Caco-2 (cell line): ENCODE results near the gene IL2RA. TPM values are rescaled to one million over a fixed set of nuclear protein-coding genes. Genes with fewer than 3 reads are reported as not detected.

Experiments used
- BruUV-seq: library from RNA; stranded (reverse); fragments of 400-500 nt; replicated peaks from 2 replicates; lab custom pipeline; 2021; lab: Mats Ljungman, UMichigan
- CTCF ChIA-PET: fragments of 300-600 bp; sonication (Branson Sonifier 250); formaldehyde crosslinking; loops from one replicate; lab custom pipeline; 2022; ENCODE audit warnings: antibody characterized with exemption; lab: Charles Lee
- POLR2A ChIA-PET: fragments of 300-600 bp; sonication (Branson Sonifier 250); formaldehyde crosslinking; loops from one replicate; lab custom pipeline; 2022; ENCODE audit warnings: antibody characterized with exemption; lab: Charles Lee
- DNase-seq, 2 experiments: peaks; one replicate each; pipeline versions ENCODE4 v3.0.0 to v3.0.0-alpha.2; 2020 to 2022
- H3K27me3 ChIP-seq: replicated peaks from 2 replicates; pipeline ENCODE4 v1.6.0; 2011; ENCODE audit warnings: low read length; ENCODE audit not compliant: control insufficient read depth, insufficient read depth
- H3K36me3 ChIP-seq: 2 replicates; pipeline ENCODE4 v1.5.1; 2011; ENCODE audit warnings: low read length; ENCODE audit not compliant: control insufficient read depth, insufficient read depth
- H3K4me1 ChIP-seq: fragments of 250-450 bp; sonication (Bioruptor Pico); 2 replicates; pipeline ENCODE4 v1.5.1; 2020; ENCODE audit warnings: mild to moderate bottlenecking
- H3K4me3 ChIP-seq: 2 replicates; pipeline ENCODE4 v1.5.1; 2011; ENCODE audit warnings: low read depth, mild to moderate bottlenecking, control low read depth, low read length
- H3K9me3 ChIP-seq: fragments of 250-450 bp; sonication (Bioruptor Pico); 2 replicates; pipeline ENCODE4 v1.5.1; 2020; ENCODE audit warnings: mild to moderate bottlenecking, moderate library complexity
- H3K27ac Mint-ChIP-seq: one replicate; pipeline ENCODE4 v1.8.0; 2022; ENCODE audit warnings: mixed read lengths; ENCODE audit not compliant: unreplicated experiment
- H3K27me3 Mint-ChIP-seq: one replicate; pipeline ENCODE4 v1.8.0; 2022; ENCODE audit warnings: mixed read lengths; ENCODE audit not compliant: insufficient read depth, unreplicated experiment
- H3K36me3 Mint-ChIP-seq: one replicate; pipeline ENCODE4 v1.8.0; 2022; ENCODE audit warnings: mild to moderate bottlenecking, mixed read lengths; ENCODE audit not compliant: insufficient read depth, unreplicated experiment
- H3K4me1 Mint-ChIP-seq: one replicate; pipeline ENCODE4 v1.8.0; 2022; ENCODE audit warnings: low read depth, mixed read lengths; ENCODE audit not compliant: unreplicated experiment
- H3K4me3 Mint-ChIP-seq: one replicate; pipeline ENCODE4 v1.8.0; 2022; ENCODE audit warnings: mild to moderate bottlenecking, moderate library complexity, mixed read lengths; ENCODE audit not compliant: unreplicated experiment
- H3K9me3 Mint-ChIP-seq: one replicate; pipeline ENCODE4 v1.8.0; 2022; ENCODE audit warnings: mixed read lengths; ENCODE audit not compliant: unreplicated experiment
- intact Hi-C: fragments of 100-400 bp; cut with micrococcal nuclease; formaldehyde crosslinking; loops from one replicate; pipeline ENCODE4 v1.10.0; 2022; ENCODE audit not compliant: unreplicated experiment
- total RNA-seq: library from RNA; stranded (reverse); gene quantifications from 2 replicates; pipeline ENCODE4 v1.2.3, GENCODE V29; 2022
- TF ChIP-seq, protein P1 (sequence below), 2 experiments: fragments of 200-600 bp in 1 of 2; IDR thresholded peaks; 1 replicate in 1 of 2; 2 replicates in 1 of 2; pipeline versions ENCODE4 v1.5.1 to v1.8.0; 2011 to 2022; ENCODE audit warnings: antibody characterized with exemption in 1 of 2, control low read depth in 1 of 2, inconsistent platforms in 1 of 2, low read depth in 1 of 2, low read length in 1 of 2, mild to moderate bottlenecking in 1 of 2, moderate library complexity in 1 of 2; ENCODE audit not compliant: insufficient read depth in 1 of 2, severe bottlenecking in 1 of 2, unreplicated experiment in 1 of 2

The IL2RA gene
- total RNA-seq, 1 experiment from 2014 or later, result not detected

DNA sequence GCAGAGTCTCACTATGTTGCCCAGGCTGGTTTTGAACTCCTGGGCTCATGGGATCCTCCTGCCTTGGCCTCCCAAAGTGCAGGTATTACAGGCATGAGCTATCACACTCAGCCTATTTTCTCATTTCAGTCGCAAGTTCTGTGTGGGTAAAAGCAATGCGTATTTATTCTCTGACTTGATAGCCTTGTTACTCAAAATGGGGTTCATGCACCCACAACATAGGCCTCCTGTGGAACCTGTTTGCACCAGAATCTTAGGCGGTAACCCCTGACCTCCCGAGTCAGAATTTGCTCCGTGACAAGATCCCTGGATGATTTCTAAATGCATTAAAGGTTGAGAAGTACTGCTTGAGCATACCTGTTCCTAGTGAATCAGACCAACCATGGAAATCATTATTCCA lies 7.3 kb downstream of the IL2RA start:
- Histone ChIP-seq H3K9me3 (no peaks in the 10 kb centered on the region), H3K36me3 (no peaks in the 10 kb centered on the region), H3K4me1 (no peaks in the 10 kb centered on the region), H3K27me3 (0 out of 2 replicates have a peak, but pooled peaks cover 1% of the 10 kb centered on the region), H3K4me3 (no peak overlapping the region)
- H3K9me3 Mint-ChIP-seq, result no peaks in the 10 kb centered on the region
- ChIA-PET POLR2A (no interaction called here), CTCF (no interaction called here)
- no peak overlapping the region for H3K27ac Mint-ChIP-seq
- H3K4me3 Mint-ChIP-seq, result no peak overlapping the region
- intact Hi-C loops, result no loop called here
- H3K4me1 Mint-ChIP-seq, result peaks cover under 1% of the 10 kb centered on the region
- no TSS peak for BruUV-seq
- TF ChIP-seq, protein P1, sequence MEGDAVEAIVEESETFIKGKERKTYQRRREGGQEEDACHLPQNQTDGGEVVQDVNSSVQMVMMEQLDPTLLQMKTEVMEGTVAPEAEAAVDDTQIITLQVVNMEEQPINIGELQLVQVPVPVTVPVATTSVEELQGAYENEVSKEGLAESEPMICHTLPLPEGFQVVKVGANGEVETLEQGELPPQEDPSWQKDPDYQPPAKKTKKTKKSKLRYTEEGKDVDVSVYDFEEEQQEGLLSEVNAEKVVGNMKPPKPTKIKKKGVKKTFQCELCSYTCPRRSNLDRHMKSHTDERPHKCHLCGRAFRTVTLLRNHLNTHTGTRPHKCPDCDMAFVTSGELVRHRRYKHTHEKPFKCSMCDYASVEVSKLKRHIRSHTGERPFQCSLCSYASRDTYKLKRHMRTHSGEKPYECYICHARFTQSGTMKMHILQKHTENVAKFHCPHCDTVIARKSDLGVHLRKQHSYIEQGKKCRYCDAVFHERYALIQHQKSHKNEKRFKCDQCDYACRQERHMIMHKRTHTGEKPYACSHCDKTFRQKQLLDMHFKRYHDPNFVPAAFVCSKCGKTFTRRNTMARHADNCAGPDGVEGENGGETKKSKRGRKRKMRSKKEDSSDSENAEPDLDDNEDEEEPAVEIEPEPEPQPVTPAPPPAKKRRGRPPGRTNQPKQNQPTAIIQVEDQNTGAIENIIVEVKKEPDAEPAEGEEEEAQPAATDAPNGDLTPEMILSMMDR (IDR thresholded peaks at IDR 0.05; ENCODE audit: insufficient read depth in 1 of 2, low read depth in 1 of 2, low read length in 1 of 2, severe bottlenecking in 1 of 2, unreplicated experiment in 1 of 2), result no peak
- peaks cover 32% of the 10 kb centered on the region for H3K27me3 Mint-ChIP-seq
- no peak for DNase-seq
- H3K36me3 Mint-ChIP-seq, result no peaks in the 10 kb centered on the region

DNA sequence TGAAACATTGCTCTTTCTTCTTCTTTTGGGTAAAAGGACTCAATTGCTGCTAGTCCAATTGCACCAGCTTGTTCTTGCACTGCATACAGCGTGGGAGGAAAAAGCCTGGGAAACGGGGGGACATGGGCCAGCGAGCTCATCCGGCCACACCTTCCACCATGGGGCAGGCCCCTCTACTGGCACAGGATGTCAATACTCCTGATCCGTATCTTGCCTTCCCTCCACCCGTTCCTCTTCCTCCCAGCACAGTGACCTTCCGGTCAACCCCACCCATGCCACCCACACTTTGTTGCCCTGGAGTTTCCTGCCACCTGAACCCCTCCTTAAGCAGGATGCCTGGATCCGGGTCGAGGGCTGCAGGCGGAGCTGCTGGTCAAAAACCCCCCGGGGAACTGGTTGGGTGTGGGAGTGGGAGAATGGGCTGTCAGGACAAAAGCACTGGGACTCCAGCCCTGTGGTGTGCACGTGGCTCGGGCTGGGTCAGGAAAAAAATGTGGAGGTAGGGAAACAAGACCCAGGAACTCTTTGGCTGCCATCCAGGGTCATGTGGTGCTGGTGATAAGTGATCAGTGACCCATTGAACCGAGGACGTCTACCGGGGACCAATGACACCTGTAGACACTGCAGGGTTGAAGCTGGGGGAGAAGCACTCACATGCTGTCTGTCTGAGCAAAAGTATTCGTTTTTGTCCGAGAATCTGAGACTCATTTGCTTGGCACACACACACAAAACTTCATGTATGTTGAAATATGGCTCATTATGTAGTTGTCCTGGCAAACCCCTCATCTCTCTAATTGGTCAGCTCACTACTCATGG lies 8.1 kb downstream of the IL2RA start:
- Histone ChIP-seq H3K4me1 (no peaks in the 10 kb centered on the region), H3K9me3 (no peaks in the 10 kb centered on the region), H3K27me3 (0 out of 2 replicates have a peak, but pooled peaks cover 1% of the 10 kb centered on the region), H3K36me3 (no peaks in the 10 kb centered on the region), H3K4me3 (no peak overlapping the region)
- Mint-ChIP-seq H3K4me1 (peaks cover 7% of the 10 kb centered on the region), H3K9me3 (no peaks in the 10 kb centered on the region), H3K36me3 (no peaks in the 10 kb centered on the region), H3K4me3 (no peak overlapping the region), H3K27ac (no peak overlapping the region), H3K27me3 (peaks cover 36% of the 10 kb centered on the region)
- intact Hi-C loops, result no loop called here
- CTCF ChIA-PET, result no interaction called here
- no TSS peak for BruUV-seq
- POLR2A ChIA-PET, result no interaction called here
- TF ChIP-seq, protein P1 (IDR thresholded peaks at IDR 0.05; ENCODE audit: insufficient read depth in 1 of 2, low read depth in 1 of 2, low read length in 1 of 2, severe bottlenecking in 1 of 2, unreplicated experiment in 1 of 2), result no peak
- DNase-seq, result no peak

DNA sequence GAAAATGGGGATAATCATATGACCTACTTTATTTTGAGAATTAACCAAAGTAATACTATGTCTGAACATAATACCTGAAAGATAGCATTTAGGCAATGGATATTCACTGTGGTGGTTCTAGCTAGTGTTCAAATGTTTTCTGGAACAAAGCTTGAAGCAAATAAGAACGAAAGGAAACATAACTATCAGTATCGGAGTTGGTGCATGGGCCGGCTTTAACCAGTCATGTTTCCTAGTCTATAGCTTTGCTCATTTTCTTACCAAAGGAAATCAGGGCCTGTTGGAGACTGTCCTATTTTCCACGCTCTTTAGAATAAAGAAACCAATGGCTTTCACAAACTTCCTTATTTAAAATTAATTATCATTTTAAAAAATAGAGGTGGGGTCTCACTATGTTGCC lies 8.9 kb downstream of the IL2RA start:
- no peaks in the 10 kb centered on the region for H3K36me3 Mint-ChIP-seq
- no peaks in the 10 kb centered on the region for H3K9me3 ChIP-seq
- H3K4me1 ChIP-seq, result no peaks in the 10 kb centered on the region
- no peak overlapping the region for H3K4me3 Mint-ChIP-seq
- no peak for DNase-seq
- H3K27me3 Mint-ChIP-seq, result peaks cover 33% of the 10 kb centered on the region
- intact Hi-C loops, result no loop called here
- CTCF ChIA-PET, result no interaction called here
- no peak overlapping the region for H3K4me3 ChIP-seq
- no TSS peak for BruUV-seq
- H3K27me3 ChIP-seq, result 0 out of 2 replicates have a peak, but pooled peaks cover 1% of the 10 kb centered on the region
- TF ChIP-seq, protein P1 (IDR thresholded peaks at IDR 0.05; ENCODE audit: insufficient read depth in 1 of 2, low read depth in 1 of 2, low read length in 1 of 2, severe bottlenecking in 1 of 2, unreplicated experiment in 1 of 2), result no peak
- POLR2A ChIA-PET, result no interaction called here
- no peak overlapping the region for H3K27ac Mint-ChIP-seq
- H3K36me3 ChIP-seq, result no peaks in the 10 kb centered on the region
- H3K9me3 Mint-ChIP-seq, result no peaks in the 10 kb centered on the region
- H3K4me1 Mint-ChIP-seq, result peaks cover 7% of the 10 kb centered on the region
